Measurements from ENCODE around the gene OR52W1.

GRCh38 chr11:6240781-6241180, 41.8 kb downstream of the OR52W1 start:
- TF ChIP-seq POLR2A (IDR thresholded peaks at IDR 0.05) (no peak), CTCF (IDR thresholded peaks at IDR 0.05) (no peak)

Measured in lower leg skin (tissue), 3 donors.